ENCODE data around the gene LENG9.

GRCh38 chr19:54440641-54441040 lies 22.9 kb downstream of the LENG9 start:
- no peak for TF ChIP-seq CTCF (IDR thresholded peaks at IDR 0.05)
- TF ChIP-seq POLR2A (IDR thresholded peaks at IDR 0.05) = no peak

Measured in lower leg skin (tissue), 3 donors.